Fibroblast of villous mesenchyme (primary cell): ENCODE measurements around the gene S100A9. TPM values are rescaled to one million over a fixed set of nuclear protein-coding genes. Genes with fewer than 3 reads are reported as not detected.

ENCODE experiments used
- DNase-seq: peaks from one replicate; pipeline ENCODE4 v3.0.0-alpha.2; 2010; ENCODE audit warnings: low read depth
- H3K4me3 ChIP-seq: 2 replicates; pipeline ENCODE4 v1.5.1; 2011; ENCODE audit warnings: low read depth, mild to moderate bottlenecking, low read length
- CTCF ChIP-seq: IDR thresholded peaks from 2 replicates; pipeline ENCODE4 v1.5.1; 2012; ENCODE audit warnings: low read depth, mild to moderate bottlenecking, low read length; ENCODE audit not compliant: insufficient read depth
- total RNA-seq: library from RNA; depleted of rRNA; stranded (reverse); fragments of >200 nt; gene quantifications from 2 replicates; pipeline ENCODE4 v1.2.3, GENCODE V29; 2012

S100A9 gene
- total RNA-seq, 1 donor, result not detected

GRCh38 chr1:153341431-153341934, 16.2 kb upstream of the S100A9 start:
- no peak for DNase-seq
- no peak overlapping the region for H3K4me3 ChIP-seq
- TF ChIP-seq CTCF, result no peak

GRCh38 chr1:153342178-153342577, 15.5 kb upstream of the S100A9 start:
- TF ChIP-seq CTCF, result no peak
- no peak overlapping the region for H3K4me3 ChIP-seq
- no peak for DNase-seq

- no peak for TF ChIP-seq CTCF
- DNase-seq, result no peak
- H3K4me3 ChIP-seq, result no peak overlapping the region
Measured at GRCh38 chr1:153343040-153343681, 14.5 kb upstream of the S100A9 start.

GRCh38 chr1:153343811-153344717, 13.6 kb upstream of the S100A9 start:
- no peak for TF ChIP-seq CTCF

GRCh38 chr1:153344718-153345025, 13.0 kb upstream of the S100A9 start:
- TF ChIP-seq CTCF, result no peak
- no peak for DNase-seq

More at GRCh38 chr1:153343811-153344717, 13.6 kb upstream of the S100A9 start:
- DNase-seq, result no peak
- H3K4me3 ChIP-seq, result no peak overlapping the region

GRCh38 chr1:153345187-153346076, 12.2 kb upstream of the S100A9 start:
- TF ChIP-seq CTCF, result no peak
- H3K4me3 ChIP-seq, result no peak overlapping the region
- DNase-seq, result no peak

More at GRCh38 chr1:153344718-153345025, 13.0 kb upstream of the S100A9 start:
- no peak overlapping the region for H3K4me3 ChIP-seq
